HCT116 (cell line): ENCODE data around the gene ZBTB3. TPM values are rescaled to one million over a fixed set of nuclear protein-coding genes. Genes with fewer than 3 reads are reported as not detected.

Source experiments
- ATAC-seq: fragments of 200-7000 bp; cut with Tn5 transposase; 2 replicates; pipeline ENCODE4 v1.9.1; 2020; ENCODE audit warnings: mild to moderate bottlenecking, moderate library complexity
- BruUV-seq: library from RNA; stranded (reverse); fragments of 400-500 nt; replicated peaks from 2 replicates; lab custom pipeline; 2021; lab: Mats Ljungman, UMichigan
- CTCF ChIA-PET: fragments of 300-600 bp; sonication (Branson Sonifier 250); formaldehyde crosslinking; loops from one replicate; lab custom pipeline; 2021; ENCODE audit warnings: antibody characterized with exemption; lab: Charles Lee
- POLR2A ChIA-PET: fragments of 300-600, 350-600 bp; sonication (Branson Sonifier 250); formaldehyde crosslinking; loops from one replicate; lab custom pipeline; 2021; ENCODE audit warnings: antibody characterized with exemption; lab: Charles Lee
- RAD21 ChIA-PET, 2 experiments: fragments of 300-600 bp; sonication (Branson Sonifier 250); formaldehyde crosslinking; loops; one replicate each; lab custom pipeline; 2023; ENCODE audit warnings: low total read pairs in 2 of 2; ENCODE audit not compliant: uncharacterized antibody in 2 of 2, unreplicated experiment in 2 of 2, low non-redundant PET in 1 of 2; lab: Charles Lee
- DNase-seq: peaks from one replicate; pipeline ENCODE4 v3.0.0-alpha.2; 2010; ENCODE audit warnings: low read depth, low spot score
- H2AFZ ChIP-seq: fragments of 200-600 bp; shearing (Covaris generic), sonication (generic); 2 replicates; pipeline ENCODE4 v1.6.1; 2017; ENCODE audit warnings: low read depth, mixed run types, mixed read lengths, antibody characterized with exemption, low read length; ENCODE audit not compliant: poor library complexity, severe bottlenecking
- H3K27ac ChIP-seq: 2 replicates; pipeline ENCODE4 v1.5.1; 2012; ENCODE audit warnings: low read depth, low read length
- H3K27me3 ChIP-seq: fragments of 200-600 bp; sonication (generic); 2 replicates; pipeline ENCODE4 v1.6.1; 2016; ENCODE audit warnings: mixed run types, low read length, mixed read lengths; ENCODE audit not compliant: insufficient read depth
- H3K36me3 ChIP-seq, 2 experiments: fragments of 200-500 bp in 1 of 2; fragments of 200-600 bp in 1 of 2; sonication (Bioruptor generic) in 1 of 2; sonication (generic) in 1 of 2; 2 replicates each; pipeline versions ENCODE4 v1.5.1 to v1.6.1; 2014 to 2016; ENCODE audit warnings: low read length in 2 of 2, inconsistent platforms in 1 of 2, mixed read lengths in 1 of 2, mixed run types in 1 of 2; ENCODE audit not compliant: insufficient read depth in 2 of 2, control insufficient read depth in 1 of 2
- H3K4me1 ChIP-seq, 2 experiments: fragments of 200-600 bp in 1 of 2; sonication (generic) in 1 of 2; 2 replicates each; pipeline versions ENCODE4 v1.5.1 to v1.6.1; 2012 to 2017; ENCODE audit warnings: low read length in 2 of 2, inconsistent platforms in 1 of 2, mild to moderate bottlenecking in 1 of 2, mixed read lengths in 1 of 2, mixed run types in 1 of 2, moderate library complexity in 1 of 2; ENCODE audit not compliant: insufficient read depth in 2 of 2, control insufficient read depth in 1 of 2
- H3K4me2 ChIP-seq: fragments of 200-600 bp; sonication (generic); 2 replicates; pipeline ENCODE4 v1.6.1; 2017; ENCODE audit warnings: mixed run types, low read length, mixed read lengths
- H3K4me3 ChIP-seq, 2 experiments: fragments of 200-600 bp in 1 of 2; sonication (generic) in 1 of 2; replicated peaks in 1 of 2; 2 replicates each; pipeline ENCODE4 v1.5.1; 2011 to 2016; ENCODE audit warnings: low read length in 2 of 2, control low read depth in 1 of 2, low read depth in 1 of 2, mild to moderate bottlenecking in 1 of 2, mixed read lengths in 1 of 2, mixed run types in 1 of 2
- H3K79me2 ChIP-seq: fragments of 200-600 bp; sonication (generic); 2 replicates; pipeline ENCODE4 v1.6.1; 2017; ENCODE audit warnings: mild to moderate bottlenecking, mixed run types, low read length, moderate library complexity, mixed read lengths; ENCODE audit not compliant: insufficient read depth
- H3K9ac ChIP-seq: fragments of 200-600 bp; sonication (generic); 2 replicates; pipeline ENCODE4 v1.6.1; 2016; ENCODE audit warnings: low read length, mixed read lengths
- H3K9me2 ChIP-seq: fragments of 200-600 bp; sonication (generic), shearing (Covaris generic); 2 replicates; pipeline ENCODE4 v1.6.1; 2017; ENCODE audit warnings: mixed run types, mild to moderate bottlenecking, moderate library complexity; ENCODE audit not compliant: insufficient read depth
- H3K9me3 ChIP-seq, 2 experiments: fragments of 200-500 bp in 1 of 2; fragments of 200-600 bp in 1 of 2; sonication (Bioruptor generic) in 1 of 2; sonication (generic) in 1 of 2; 2 replicates each; pipeline ENCODE4 v1.6.1; 2014 to 2017; ENCODE audit warnings: low read length in 2 of 2, mixed read lengths in 2 of 2, inconsistent platforms in 1 of 2, low read depth in 1 of 2, mild to moderate bottlenecking in 1 of 2, mixed run types in 1 of 2, moderate library complexity in 1 of 2; ENCODE audit not compliant: control insufficient read depth in 1 of 2, insufficient read depth in 1 of 2
- H4K20me1 ChIP-seq: fragments of 200-600 bp; sonication (generic), shearing (Covaris generic); 2 replicates; pipeline ENCODE4 v1.6.1; 2017; ENCODE audit warnings: mixed run types, mild to moderate bottlenecking, moderate library complexity; ENCODE audit not compliant: insufficient read depth
- CBX3 ChIP-seq: IDR thresholded peaks from 2 replicates; pipeline ENCODE4 v1.6.1; 2012; ENCODE audit warnings: low read depth
- ELF1 ChIP-seq: IDR thresholded peaks from 2 replicates; pipeline ENCODE4 v1.6.1; 2012; ENCODE audit warnings: low read depth, borderline replicate concordance
- EZH2 ChIP-seq: fragments of 200-600 bp; sonication (generic); IDR thresholded peaks from 2 replicates; pipeline ENCODE4 v1.6.1; 2017; ENCODE audit warnings: antibody characterized with exemption, mixed run types
- JUND ChIP-seq: IDR thresholded peaks from 2 replicates; pipeline ENCODE4 v1.6.1; 2012
- POLR2A ChIP-seq: IDR thresholded peaks from 2 replicates; pipeline ENCODE4 v1.7.0; 2011; ENCODE audit warnings: borderline replicate concordance; ENCODE audit not compliant: insufficient read depth, insufficient read length; ENCODE audit errors: extremely low read depth
- POLR2AphosphoS5 ChIP-seq: IDR thresholded peaks from 2 replicates; pipeline ENCODE4 v1.6.1; 2011; ENCODE audit warnings: mild to moderate bottlenecking, low read depth, low read length, moderate library complexity
- RAD21 ChIP-seq: IDR thresholded peaks from 2 replicates; pipeline ENCODE4 v1.6.1; 2012; ENCODE audit warnings: low read depth, mild to moderate bottlenecking
- SIN3A ChIP-seq: IDR thresholded peaks from 2 replicates; pipeline ENCODE4 v1.6.1; 2012; ENCODE audit warnings: low read depth
- SP1 ChIP-seq: IDR thresholded peaks from 2 replicates; pipeline ENCODE4 v1.6.1; 2012; ENCODE audit warnings: low read depth
- SRF ChIP-seq: IDR thresholded peaks from 2 replicates; pipeline ENCODE4 v1.6.1; 2012; ENCODE audit warnings: low read depth
- YY1 ChIP-seq: IDR thresholded peaks from 2 replicates; pipeline ENCODE4 v1.6.1; 2011; ENCODE audit warnings: low read length, low read depth, moderate library complexity, mild to moderate bottlenecking; ENCODE audit not compliant: insufficient replicate concordance; ENCODE audit errors: extremely low read depth
- ZFX ChIP-seq: fragments of 450-650 bp; IDR thresholded peaks from 2 replicates; pipeline ENCODE4 v1.6.1; 2017
- ZNF274 ChIP-seq: fragments of 200-500 bp; sonication (Bioruptor generic); IDR thresholded peaks from 2 replicates; pipeline ENCODE4 v1.6.1; 2014; ENCODE audit warnings: mild to moderate bottlenecking, low read depth, low read length, inconsistent platforms
- intact Hi-C: fragments of 100-400 bp; cut with micrococcal nuclease; formaldehyde crosslinking; loops from 2 replicates; pipeline ENCODE4 v1.10.0; 2022
- total RNA-seq: library from RNA; stranded (reverse); gene quantifications from one replicate; pipeline ENCODE4 v1.2.1, GENCODE V29; 2021; ENCODE audit not compliant: unreplicated experiment
- TF ChIP-seq, protein P1 (sequence below): IDR thresholded peaks from 2 replicates; pipeline ENCODE4 v1.6.1; 2012
- TF ChIP-seq, protein P2 (sequence below): IDR thresholded peaks from 2 replicates; pipeline ENCODE4 v1.6.1; 2011; ENCODE audit warnings: mild to moderate bottlenecking, low read length, moderate library complexity; ENCODE audit not compliant: insufficient replicate concordance; ENCODE audit errors: extremely low read depth
- TF ChIP-seq, protein P3 (sequence below), 3 experiments: fragments of 200-600 bp in 1 of 3; sonication (generic) in 1 of 3; IDR thresholded peaks in 2 of 3; conservative IDR thresholded peaks in 1 of 3; 2 replicates each; pipeline ENCODE4 v1.5.1; 2012 to 2017; ENCODE audit warnings: low read depth in 2 of 3, low read length in 2 of 3, antibody characterized with exemption in 1 of 3, borderline replicate concordance in 1 of 3, control low read depth in 1 of 3, mild to moderate bottlenecking in 1 of 3, mixed read lengths in 1 of 3, mixed run types in 1 of 3, moderate library complexity in 1 of 3; ENCODE audit not compliant: insufficient read depth in 1 of 3

ZBTB3 gene
- total RNA-seq, 1 experiment from 2014 or later, result 11.3 TPM

DNA sequence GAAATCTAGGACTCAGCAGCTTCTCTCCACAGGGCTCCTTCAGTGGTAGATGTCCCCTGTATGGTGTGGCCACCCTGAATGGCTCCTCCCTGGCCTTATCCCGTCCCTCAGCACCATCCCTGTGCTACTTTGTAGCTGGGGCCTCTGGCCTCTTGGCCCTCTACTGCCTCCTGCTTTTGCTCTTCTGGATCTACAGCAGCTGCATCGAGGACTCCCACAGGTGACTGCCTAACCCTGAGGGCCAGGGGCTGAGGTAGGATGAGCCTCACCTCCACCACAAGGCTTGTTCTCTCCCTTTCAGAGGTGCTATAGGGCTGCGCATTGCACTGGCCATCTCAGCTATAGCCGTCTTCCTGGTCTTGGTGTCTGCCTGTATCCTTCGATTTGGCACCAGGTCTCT is 35.0 kb upstream of the ZBTB3 start:
- TF ChIP-seq SRF, result no peak
- no peak for TF ChIP-seq YY1
- no peak for TF ChIP-seq RAD21
- no peak for TF ChIP-seq JUND
- TF ChIP-seq, protein P1, sequence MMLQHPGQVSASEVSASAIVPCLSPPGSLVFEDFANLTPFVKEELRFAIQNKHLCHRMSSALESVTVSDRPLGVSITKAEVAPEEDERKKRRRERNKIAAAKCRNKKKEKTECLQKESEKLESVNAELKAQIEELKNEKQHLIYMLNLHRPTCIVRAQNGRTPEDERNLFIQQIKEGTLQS, result no peak
- TF ChIP-seq, protein P2, sequence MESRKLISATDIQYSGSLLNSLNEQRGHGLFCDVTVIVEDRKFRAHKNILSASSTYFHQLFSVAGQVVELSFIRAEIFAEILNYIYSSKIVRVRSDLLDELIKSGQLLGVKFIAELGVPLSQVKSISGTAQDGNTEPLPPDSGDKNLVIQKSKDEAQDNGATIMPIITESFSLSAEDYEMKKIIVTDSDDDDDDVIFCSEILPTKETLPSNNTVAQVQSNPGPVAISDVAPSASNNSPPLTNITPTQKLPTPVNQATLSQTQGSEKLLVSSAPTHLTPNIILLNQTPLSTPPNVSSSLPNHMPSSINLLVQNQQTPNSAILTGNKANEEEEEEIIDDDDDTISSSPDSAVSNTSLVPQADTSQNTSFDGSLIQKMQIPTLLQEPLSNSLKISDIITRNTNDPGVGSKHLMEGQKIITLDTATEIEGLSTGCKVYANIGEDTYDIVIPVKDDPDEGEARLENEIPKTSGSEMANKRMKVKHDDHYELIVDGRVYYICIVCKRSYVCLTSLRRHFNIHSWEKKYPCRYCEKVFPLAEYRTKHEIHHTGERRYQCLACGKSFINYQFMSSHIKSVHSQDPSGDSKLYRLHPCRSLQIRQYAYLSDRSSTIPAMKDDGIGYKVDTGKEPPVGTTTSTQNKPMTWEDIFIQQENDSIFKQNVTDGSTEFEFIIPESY, result no peak
- TF ChIP-seq EZH2, result no peak
- TF ChIP-seq ZNF274, result no peak
- no peak for TF ChIP-seq ELF1
- TF ChIP-seq, protein P3, sequence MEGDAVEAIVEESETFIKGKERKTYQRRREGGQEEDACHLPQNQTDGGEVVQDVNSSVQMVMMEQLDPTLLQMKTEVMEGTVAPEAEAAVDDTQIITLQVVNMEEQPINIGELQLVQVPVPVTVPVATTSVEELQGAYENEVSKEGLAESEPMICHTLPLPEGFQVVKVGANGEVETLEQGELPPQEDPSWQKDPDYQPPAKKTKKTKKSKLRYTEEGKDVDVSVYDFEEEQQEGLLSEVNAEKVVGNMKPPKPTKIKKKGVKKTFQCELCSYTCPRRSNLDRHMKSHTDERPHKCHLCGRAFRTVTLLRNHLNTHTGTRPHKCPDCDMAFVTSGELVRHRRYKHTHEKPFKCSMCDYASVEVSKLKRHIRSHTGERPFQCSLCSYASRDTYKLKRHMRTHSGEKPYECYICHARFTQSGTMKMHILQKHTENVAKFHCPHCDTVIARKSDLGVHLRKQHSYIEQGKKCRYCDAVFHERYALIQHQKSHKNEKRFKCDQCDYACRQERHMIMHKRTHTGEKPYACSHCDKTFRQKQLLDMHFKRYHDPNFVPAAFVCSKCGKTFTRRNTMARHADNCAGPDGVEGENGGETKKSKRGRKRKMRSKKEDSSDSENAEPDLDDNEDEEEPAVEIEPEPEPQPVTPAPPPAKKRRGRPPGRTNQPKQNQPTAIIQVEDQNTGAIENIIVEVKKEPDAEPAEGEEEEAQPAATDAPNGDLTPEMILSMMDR (IDR thresholded peaks at IDR 0.05 in 2 of 3, conservative IDR thresholded peaks at IDR 0.05 in 1 of 3; ENCODE audit: borderline replicate concordance in 1 of 3, insufficient read depth in 1 of 3, low read depth in 2 of 3, low read length in 2 of 3), result peak in 2 of 3 experiments; percentile 15 to 38; a peak in 2 of 6 replicates
- no peak for TF ChIP-seq SIN3A
- TF ChIP-seq POLR2AphosphoS5, result 0 out of 2 replicates have a peak, but pooled peaks have one; percentile 31
- TF ChIP-seq SP1, result no peak
- TF ChIP-seq ZFX, result no peak
- no peak for TF ChIP-seq CBX3
- no peak for TF ChIP-seq POLR2A
- ChIA-PET RAD21 (no interaction called here), POLR2A (interaction anchor here (6.1 kb wide), 1 partner anchor 51 kb away, joined by 82 read pairs; the partner anchor contains the start of gene WDR74), CTCF (interaction anchor here (1.4 kb wide), 1 partner anchor 394 kb away, joined by 4 read pairs; no protein-coding TSS in a partner anchor)
- Histone ChIP-seq H3K9me3 (no peaks in the 10 kb centered on the region), H4K20me1 (no peaks in the 10 kb centered on the region), H3K27me3 (no peaks in the 10 kb centered on the region), H3K4me2 (peak overlapping the region; percentile 91), H3K4me3 (peak overlapping the region; percentile 19 to 80; a peak in 2 of 4 replicates), H3K36me3 (peaks cover 11 to 34% of the 10 kb centered on the region in 2 experiments; a peak in 2 of 4 replicates), H3K9ac (peak overlapping the region; percentile 86), H2AFZ (no peak overlapping the region), H3K79me2 (peaks cover 51% of the 10 kb centered on the region), H3K4me1 (peaks cover 26 to 47% of the 10 kb centered on the region in 2 experiments; a peak in 3 of 4 replicates), H3K9me2 (no peaks in the 10 kb centered on the region), H3K27ac (peak overlapping the region; percentile 96)
- intact Hi-C loops, result loop anchor here (1.0 to 5.0 kb wide), 3 partner anchors 51 to 117 kb away; partner anchors contain the start of genes LBHD1, SLC3A2 and UQCC3
- ATAC-seq (no peak), DNase-seq (no peak)
- BruUV-seq, result no TSS peak
